ENCODE results near the gene STH.

STH gene

GRCh38 chr17:45976755-45977505 is 22.1 kb upstream of the STH start:
- H3K79me2 ChIP-seq (ENCODE audit: control insufficient read depth, insufficient read depth, low read length, poor library complexity), result no peaks in the 10 kb centered on the region
- H3K4ac ChIP-seq (ENCODE audit: low read depth, low read length), result no peak overlapping the region
- H3K4me3 ChIP-seq (ENCODE audit: low read depth, low read length), result peak overlapping the region; percentile 2
- no peak overlapping the region for H3K4me2 ChIP-seq (ENCODE audit: low read length)
- H4K12ac ChIP-seq (ENCODE audit: low read depth, low read length), result no peak overlapping the region
- peak; percentile 94 to 95 for DNase-seq
- no peaks in the 10 kb centered on the region for H3K9me3 ChIP-seq (ENCODE audit: insufficient read depth, low read depth, low read length)
- no peak overlapping the region for H2BK12ac ChIP-seq (ENCODE audit: low read length)
- H3K18ac ChIP-seq (ENCODE audit: low read length), result no peak overlapping the region
- H4K8ac ChIP-seq (ENCODE audit: low read depth, low read length), result peak overlapping the region; percentile 31
- H3K79me1 ChIP-seq (ENCODE audit: low read length), result peaks cover 4% of the 10 kb centered on the region
- no peaks in the 10 kb centered on the region for H3K36me3 ChIP-seq (ENCODE audit: control insufficient read depth in 1 of 2, insufficient read depth in 2 of 2, low read length in 2 of 2)
- peak overlapping the region; percentile 31 for H3K27ac ChIP-seq (ENCODE audit: low read depth, low read length)
- H2AFZ ChIP-seq (ENCODE audit: insufficient read depth, low read length, poor library complexity), result no peak overlapping the region
- no peak overlapping the region for H3K14ac ChIP-seq (ENCODE audit: low read length)
- H3K9ac ChIP-seq (ENCODE audit: low read length), result no peak overlapping the region
- H2BK120ac ChIP-seq (ENCODE audit: insufficient read depth, low read length, poor library complexity), result no peak overlapping the region
- H3K4me1 ChIP-seq (ENCODE audit: control insufficient read depth in 1 of 2, insufficient read depth in 2 of 2, low read length in 2 of 2), result peaks cover 12 to 20% of the 10 kb centered on the region in 2 experiments
- no CpG with 5 or more reads among the region's 18 CpGs for WGBS (ENCODE audit: extremely low coverage, insufficient coverage, insufficient read length)
- H3K27me3 ChIP-seq (ENCODE audit: insufficient read depth, low read length), result no peaks in the 10 kb centered on the region
- no peak overlapping the region for H4K91ac ChIP-seq (ENCODE audit: low read depth, low read length)
- H2AK5ac ChIP-seq (ENCODE audit: low read length), result no peak overlapping the region
- H3K23ac ChIP-seq (ENCODE audit: low read length), result no peak overlapping the region
- H2BK5ac ChIP-seq (ENCODE audit: low read depth, low read length, poor library complexity), result no peak overlapping the region

- Histone ChIP-seq H4K91ac (ENCODE audit: low read depth, low read length) (peak overlapping the region; percentile 2), H4K12ac (ENCODE audit: low read depth, low read length) (no peak overlapping the region), H3K79me1 (ENCODE audit: low read length) (peaks cover 4% of the 10 kb centered on the region), H2AFZ (ENCODE audit: insufficient read depth, low read length, poor library complexity) (no peak overlapping the region), H3K4me1 (ENCODE audit: control insufficient read depth in 1 of 2, insufficient read depth in 2 of 2, low read length in 2 of 2) (peaks cover 12 to 20% of the 10 kb centered on the region in 2 experiments), H3K14ac (ENCODE audit: low read length) (no peak overlapping the region), H3K27me3 (ENCODE audit: insufficient read depth, low read length) (no peaks in the 10 kb centered on the region), H3K4me3 (ENCODE audit: low read depth, low read length) (no peak overlapping the region), H3K36me3 (ENCODE audit: control insufficient read depth in 1 of 2, insufficient read depth in 2 of 2, low read length in 2 of 2) (no peaks in the 10 kb centered on the region), H2BK12ac (ENCODE audit: low read length) (no peak overlapping the region), H2AK5ac (ENCODE audit: low read length) (no peak overlapping the region), H3K23ac (ENCODE audit: low read length) (no peak overlapping the region), H3K4ac (ENCODE audit: low read depth, low read length) (no peak overlapping the region), H3K18ac (ENCODE audit: low read length) (no peak overlapping the region), H2BK120ac (ENCODE audit: insufficient read depth, low read length, poor library complexity) (no peak overlapping the region), H2BK5ac (ENCODE audit: low read depth, low read length, poor library complexity) (no peak overlapping the region), H4K8ac (ENCODE audit: low read depth, low read length) (no peak overlapping the region), H3K27ac (ENCODE audit: low read depth, low read length) (no peak overlapping the region), H3K9me3 (ENCODE audit: insufficient read depth, low read depth, low read length) (no peaks in the 10 kb centered on the region), H3K9ac (ENCODE audit: low read length) (no peak overlapping the region), H3K4me2 (ENCODE audit: low read length) (no peak overlapping the region), H3K79me2 (ENCODE audit: control insufficient read depth, insufficient read depth, low read length, poor library complexity) (no peaks in the 10 kb centered on the region)
- no peak for DNase-seq
- WGBS (ENCODE audit: extremely low coverage, insufficient coverage, insufficient read length), result no CpG with 5 or more reads among the region's 4 CpGs
Observed at GRCh38 chr17:45977506-45977824, 21.6 kb upstream of the STH start.

GRCh38 chr17:45977976-45978626 is 20.9 kb upstream of the STH start:
- no peak overlapping the region for H3K4me3 ChIP-seq (ENCODE audit: low read depth, low read length)
- peak overlapping the region; percentile 2 for H4K91ac ChIP-seq (ENCODE audit: low read depth, low read length)
- no CpG with 5 or more reads among the region's 3 CpGs for WGBS (ENCODE audit: extremely low coverage, insufficient coverage, insufficient read length)
- H3K9ac ChIP-seq (ENCODE audit: low read length), result no peak overlapping the region
- no peak overlapping the region for H3K23ac ChIP-seq (ENCODE audit: low read length)
- no peak overlapping the region for H2BK12ac ChIP-seq (ENCODE audit: low read length)
- no peak overlapping the region for H4K12ac ChIP-seq (ENCODE audit: low read depth, low read length)
- H3K79me1 ChIP-seq (ENCODE audit: low read length), result peaks cover 4% of the 10 kb centered on the region
- no peak overlapping the region for H3K4ac ChIP-seq (ENCODE audit: low read depth, low read length)
- no peak overlapping the region for H3K18ac ChIP-seq (ENCODE audit: low read length)
- H3K27me3 ChIP-seq (ENCODE audit: insufficient read depth, low read length), result no peaks in the 10 kb centered on the region
- H2AK5ac ChIP-seq (ENCODE audit: low read length), result no peak overlapping the region
- no peak overlapping the region for H3K27ac ChIP-seq (ENCODE audit: low read depth, low read length)
- peak; percentile 95 to 98 for DNase-seq
- H4K8ac ChIP-seq (ENCODE audit: low read depth, low read length), result no peak overlapping the region
- H2BK120ac ChIP-seq (ENCODE audit: insufficient read depth, low read length, poor library complexity), result no peak overlapping the region
- no peaks in the 10 kb centered on the region for H3K36me3 ChIP-seq (ENCODE audit: control insufficient read depth in 1 of 2, insufficient read depth in 2 of 2, low read length in 2 of 2)
- H2AFZ ChIP-seq (ENCODE audit: insufficient read depth, low read length, poor library complexity), result no peak overlapping the region
- no peak overlapping the region for H2BK5ac ChIP-seq (ENCODE audit: low read depth, low read length, poor library complexity)
- H3K79me2 ChIP-seq (ENCODE audit: control insufficient read depth, insufficient read depth, low read length, poor library complexity), result no peaks in the 10 kb centered on the region
- no peaks in the 10 kb centered on the region for H3K9me3 ChIP-seq (ENCODE audit: insufficient read depth, low read depth, low read length)
- H3K4me2 ChIP-seq (ENCODE audit: low read length), result no peak overlapping the region
- peaks cover 12 to 18% of the 10 kb centered on the region in 2 experiments for H3K4me1 ChIP-seq (ENCODE audit: control insufficient read depth in 1 of 2, insufficient read depth in 2 of 2, low read length in 2 of 2)
- H3K14ac ChIP-seq (ENCODE audit: low read length), result no peak overlapping the region

GRCh38 chr17:45979137-45979536 is 19.9 kb upstream of the STH start:
- no peak overlapping the region for H3K4me2 ChIP-seq (ENCODE audit: low read length)
- H3K79me1 ChIP-seq (ENCODE audit: low read length), result peaks cover 4% of the 10 kb centered on the region
- no peaks in the 10 kb centered on the region for H3K27me3 ChIP-seq (ENCODE audit: insufficient read depth, low read length)
- no peak overlapping the region for H3K27ac ChIP-seq (ENCODE audit: low read depth, low read length)
- H3K14ac ChIP-seq (ENCODE audit: low read length), result no peak overlapping the region
- no peak overlapping the region for H4K91ac ChIP-seq (ENCODE audit: low read depth, low read length)
- no peaks in the 10 kb centered on the region for H3K9me3 ChIP-seq (ENCODE audit: insufficient read depth, low read depth, low read length)
- no peak overlapping the region for H2BK120ac ChIP-seq (ENCODE audit: insufficient read depth, low read length, poor library complexity)
- H3K23ac ChIP-seq (ENCODE audit: low read length), result no peak overlapping the region
- H2AK5ac ChIP-seq (ENCODE audit: low read length), result no peak overlapping the region
- no peak overlapping the region for H4K8ac ChIP-seq (ENCODE audit: low read depth, low read length)
- H2BK5ac ChIP-seq (ENCODE audit: low read depth, low read length, poor library complexity), result no peak overlapping the region
- H3K4me3 ChIP-seq (ENCODE audit: low read depth, low read length), result no peak overlapping the region
- no peak overlapping the region for H2AFZ ChIP-seq (ENCODE audit: insufficient read depth, low read length, poor library complexity)
- DNase-seq, result no peak
- H3K4me1 ChIP-seq (ENCODE audit: control insufficient read depth in 1 of 2, insufficient read depth in 2 of 2, low read length in 2 of 2), result peaks cover 12 to 15% of the 10 kb centered on the region in 2 experiments
- no peak overlapping the region for H3K4ac ChIP-seq (ENCODE audit: low read depth, low read length)
- H3K9ac ChIP-seq (ENCODE audit: low read length), result no peak overlapping the region
- no peaks in the 10 kb centered on the region for H3K36me3 ChIP-seq (ENCODE audit: control insufficient read depth in 1 of 2, insufficient read depth in 2 of 2, low read length in 2 of 2)
- H3K79me2 ChIP-seq (ENCODE audit: control insufficient read depth, insufficient read depth, low read length, poor library complexity), result no peaks in the 10 kb centered on the region
- no peak overlapping the region for H4K12ac ChIP-seq (ENCODE audit: low read depth, low read length)
- no peak overlapping the region for H3K18ac ChIP-seq (ENCODE audit: low read length)
- no peak overlapping the region for H2BK12ac ChIP-seq (ENCODE audit: low read length)
- no CpG with 5 or more reads among the region's 2 CpGs for WGBS (ENCODE audit: extremely low coverage, insufficient coverage, insufficient read length)
